WTC11 (cell line): Measurements from ENCODE around the gene SCML1. TPM values are rescaled to one million over a fixed set of nuclear protein-coding genes. Genes with fewer than 3 reads are reported as not detected.

Experiments
- ATAC-seq: fragments of 200-7000 bp; cut with Tn5 transposase; 2 replicates; pipeline ENCODE4 v1.10.0; 2021; ENCODE audit warnings: mild to moderate bottlenecking, moderate library complexity
- CTCF ChIA-PET: fragments of 300-600 bp; sonication (Branson Sonifier 250); formaldehyde crosslinking; loops from one replicate; lab custom pipeline; 2021; ENCODE audit warnings: antibody characterized with exemption; lab: Charles Lee
- POLR2A ChIA-PET: fragments of 350-600 bp; sonication (Branson Sonifier 250); formaldehyde crosslinking; loops from one replicate; lab custom pipeline; 2021; ENCODE audit warnings: antibody characterized with exemption; lab: Charles Lee
- DNase-seq: peaks from one replicate; pipeline ENCODE4 v3.0.0; 2021; ENCODE audit warnings: low spot score
- H3K27ac Mint-ChIP-seq: 2 replicates; pipeline ENCODE4 v1.8.0; 2021; ENCODE audit warnings: mixed read lengths
- H3K27me3 Mint-ChIP-seq: 2 replicates; pipeline ENCODE4 v1.8.0; 2021; ENCODE audit warnings: low read depth, mild to moderate bottlenecking, moderate library complexity, mixed read lengths
- H3K36me3 Mint-ChIP-seq: 2 replicates; pipeline ENCODE4 v1.8.0; 2021; ENCODE audit warnings: mixed read lengths
- H3K4me1 Mint-ChIP-seq: 2 replicates; pipeline ENCODE4 v1.8.0; 2022; ENCODE audit warnings: mixed read lengths
- H3K4me3 Mint-ChIP-seq: 2 replicates; pipeline ENCODE4 v1.8.0; 2021; ENCODE audit warnings: mild to moderate bottlenecking, moderate library complexity, mixed read lengths
- H3K9me3 Mint-ChIP-seq: 2 replicates; pipeline ENCODE4 v1.8.0; 2021; ENCODE audit warnings: mixed read lengths
- FOXP1 ChIP-seq: sonication (generic); formaldehyde crosslinking; IDR thresholded peaks from 2 replicates; pipeline ENCODE4 v1.8.0; 2022; ENCODE audit warnings: missing genetic modification reagents, mild to moderate bottlenecking, moderate library complexity, borderline replicate concordance
- GRHL2 ChIP-seq: fragments of 250-450 bp; sonication (Bioruptor Pico); IDR thresholded peaks from 2 replicates; pipeline ENCODE4 v1.8.0; 2022; ENCODE audit warnings: mild to moderate bottlenecking, moderate library complexity; ENCODE audit not compliant: insufficient replicate concordance, severe bottlenecking
- HMGA2 ChIP-seq: fragments of 250-450 bp; sonication (Bioruptor Pico); IDR thresholded peaks from 2 replicates; pipeline ENCODE4 v1.4.0; 2021; ENCODE audit warnings: mild to moderate bottlenecking, moderate library complexity
- RELA ChIP-seq: sonication (generic); formaldehyde crosslinking; IDR thresholded peaks from 2 replicates; pipeline ENCODE4 v1.8.1; 2022; ENCODE audit warnings: missing genetic modification reagents, mild to moderate bottlenecking, borderline replicate concordance
- SMAD4 ChIP-seq: sonication (generic); formaldehyde crosslinking; IDR thresholded peaks from 2 replicates; pipeline ENCODE4 v1.8.0; 2022; ENCODE audit warnings: mild to moderate bottlenecking, missing genetic modification reagents
- SOX15 ChIP-seq: fragments of 250-450 bp; sonication (Bioruptor Pico); IDR thresholded peaks from 2 replicates; pipeline ENCODE4 v1.9.0; 2021; ENCODE audit warnings: mild to moderate bottlenecking
- ZBTB21 ChIP-seq: sonication (generic); formaldehyde crosslinking; IDR thresholded peaks from 2 replicates; pipeline ENCODE4 v1.8.1; 2023; ENCODE audit warnings: mild to moderate bottlenecking, missing genetic modification reagents, borderline replicate concordance
- ZNF121 ChIP-seq: sonication (generic); formaldehyde crosslinking; IDR thresholded peaks from 2 replicates; pipeline ENCODE4 v1.8.0; 2023; ENCODE audit warnings: missing genetic modification reagents
- ZNF317 ChIP-seq: sonication (generic); formaldehyde crosslinking; IDR thresholded peaks from 2 replicates; pipeline ENCODE4 v1.8.1; 2023; ENCODE audit warnings: low read depth, mild to moderate bottlenecking, moderate library complexity, missing genetic modification reagents, borderline replicate concordance
- total RNA-seq: library from RNA; stranded (reverse); gene quantifications from 3 replicates; pipeline ENCODE4 v1.2.3, GENCODE V29; 2021
- TF ChIP-seq, protein P1 (sequence below): fragments of 200-600 bp; IDR thresholded peaks from 2 replicates; pipeline ENCODE4 v1.8.0; 2022; ENCODE audit warnings: antibody characterized with exemption
- TF ChIP-seq, protein P2 (sequence below): sonication (generic); formaldehyde crosslinking; IDR thresholded peaks from 2 replicates; pipeline ENCODE4 v1.8.1; 2023; ENCODE audit warnings: mild to moderate bottlenecking, moderate library complexity, missing genetic modification reagents
- TF ChIP-seq, protein P3 (sequence below): sonication (generic); formaldehyde crosslinking; IDR thresholded peaks from 2 replicates; pipeline ENCODE4 v1.8.1; 2023; ENCODE audit warnings: mild to moderate bottlenecking, missing genetic modification reagents, moderate library complexity
- TF ChIP-seq, protein P4 (sequence below): sonication (generic); formaldehyde crosslinking; IDR thresholded peaks from 2 replicates; pipeline ENCODE4 v1.8.1; 2023; ENCODE audit warnings: mild to moderate bottlenecking, missing genetic modification reagents, moderate library complexity
- TF ChIP-seq, protein P5 (sequence below): sonication (generic); formaldehyde crosslinking; IDR thresholded peaks from 2 replicates; pipeline ENCODE4 v1.8.0; 2023; ENCODE audit warnings: mild to moderate bottlenecking, missing genetic modification reagents
- TF ChIP-seq, protein P6 (sequence below): fragments of 250-450 bp; sonication (Bioruptor Pico); IDR thresholded peaks from 2 replicates; pipeline ENCODE4 v1.8.0; 2021; ENCODE audit warnings: mild to moderate bottlenecking
- TF ChIP-seq, protein P7 (sequence below): fragments of 250-450 bp; sonication (Bioruptor Pico); IDR thresholded peaks from 2 replicates; pipeline ENCODE4 v1.9.0; 2021; ENCODE audit warnings: moderate library complexity, mild to moderate bottlenecking, inconsistent platforms, borderline replicate concordance
- TF ChIP-seq, protein P8 (sequence below): fragments of 250-450 bp; sonication (Bioruptor Pico); IDR thresholded peaks from 2 replicates; pipeline ENCODE4 v2.1.2; 2022; ENCODE audit warnings: mild to moderate bottlenecking, moderate library complexity
- TF ChIP-seq, protein P9 (sequence below): sonication (generic); formaldehyde crosslinking; IDR thresholded peaks from 2 replicates; pipeline ENCODE4 v1.8.0; 2022; ENCODE audit warnings: missing genetic modification reagents

Gene SCML1
- total RNA-seq, 1 experiment from 2014 or later: 2.3 TPM

DNA sequence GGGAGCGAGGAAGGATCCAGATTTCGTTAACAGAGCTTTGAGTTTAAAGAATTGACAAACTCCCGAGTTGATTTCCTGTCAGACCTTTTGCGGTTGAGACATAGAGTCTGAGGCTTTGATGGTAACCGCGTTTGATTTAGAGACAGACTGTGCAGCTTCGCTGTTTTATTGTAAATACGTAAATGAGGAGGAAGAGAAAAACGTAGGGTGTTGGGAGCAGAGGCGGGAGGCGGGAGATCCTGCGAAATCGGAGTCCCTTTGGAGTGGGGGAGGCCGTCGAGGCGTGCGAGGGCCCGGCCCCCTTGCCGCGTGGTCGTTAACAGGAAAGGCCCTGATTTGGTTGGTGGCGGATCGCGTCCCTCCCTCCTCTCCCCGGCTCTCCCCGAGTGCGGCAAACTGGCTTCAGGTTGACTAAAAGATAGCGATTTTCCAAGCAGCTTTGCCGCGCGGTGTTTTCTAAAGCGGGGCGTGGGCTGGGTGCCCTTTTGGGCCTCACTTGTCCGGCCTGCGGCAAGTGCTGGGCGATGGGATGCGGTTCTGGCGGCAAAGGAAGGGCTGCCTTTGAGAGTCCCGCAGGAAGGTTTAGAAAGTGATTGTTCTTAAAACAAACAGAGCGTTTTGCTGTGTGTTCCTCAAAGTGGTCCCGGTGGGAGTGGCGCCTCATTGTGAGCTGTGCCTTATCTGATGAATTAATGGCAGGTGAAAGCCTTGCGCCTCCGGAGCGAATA lies 857 bp downstream of the SCML1 start (continued):
- TF ChIP-seq, protein P1, sequence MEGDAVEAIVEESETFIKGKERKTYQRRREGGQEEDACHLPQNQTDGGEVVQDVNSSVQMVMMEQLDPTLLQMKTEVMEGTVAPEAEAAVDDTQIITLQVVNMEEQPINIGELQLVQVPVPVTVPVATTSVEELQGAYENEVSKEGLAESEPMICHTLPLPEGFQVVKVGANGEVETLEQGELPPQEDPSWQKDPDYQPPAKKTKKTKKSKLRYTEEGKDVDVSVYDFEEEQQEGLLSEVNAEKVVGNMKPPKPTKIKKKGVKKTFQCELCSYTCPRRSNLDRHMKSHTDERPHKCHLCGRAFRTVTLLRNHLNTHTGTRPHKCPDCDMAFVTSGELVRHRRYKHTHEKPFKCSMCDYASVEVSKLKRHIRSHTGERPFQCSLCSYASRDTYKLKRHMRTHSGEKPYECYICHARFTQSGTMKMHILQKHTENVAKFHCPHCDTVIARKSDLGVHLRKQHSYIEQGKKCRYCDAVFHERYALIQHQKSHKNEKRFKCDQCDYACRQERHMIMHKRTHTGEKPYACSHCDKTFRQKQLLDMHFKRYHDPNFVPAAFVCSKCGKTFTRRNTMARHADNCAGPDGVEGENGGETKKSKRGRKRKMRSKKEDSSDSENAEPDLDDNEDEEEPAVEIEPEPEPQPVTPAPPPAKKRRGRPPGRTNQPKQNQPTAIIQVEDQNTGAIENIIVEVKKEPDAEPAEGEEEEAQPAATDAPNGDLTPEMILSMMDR: no peak
- TF ChIP-seq, protein P2, sequence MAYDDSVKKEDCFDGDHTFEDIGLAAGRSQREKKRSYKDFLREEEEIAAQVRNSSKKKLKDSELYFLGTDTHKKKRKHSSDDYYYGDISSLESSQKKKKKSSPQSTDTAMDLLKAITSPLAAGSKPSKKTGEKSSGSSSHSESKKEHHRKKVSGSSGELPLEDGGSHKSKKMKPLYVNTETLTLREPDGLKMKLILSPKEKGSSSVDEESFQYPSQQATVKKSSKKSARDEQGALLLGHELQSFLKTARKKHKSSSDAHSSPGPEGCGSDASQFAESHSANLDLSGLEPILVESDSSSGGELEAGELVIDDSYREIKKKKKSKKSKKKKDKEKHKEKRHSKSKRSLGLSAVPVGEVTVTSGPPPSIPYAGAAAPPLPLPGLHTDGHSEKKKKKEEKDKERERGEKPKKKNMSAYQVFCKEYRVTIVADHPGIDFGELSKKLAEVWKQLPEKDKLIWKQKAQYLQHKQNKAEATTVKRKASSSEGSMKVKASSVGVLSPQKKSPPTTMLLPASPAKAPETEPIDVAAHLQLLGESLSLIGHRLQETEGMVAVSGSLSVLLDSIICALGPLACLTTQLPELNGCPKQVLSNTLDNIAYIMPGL (CRISPR knock-in tag): no peak
- no peak for TF ChIP-seq ZNF317 (CRISPR knock-in tag)

DNA sequence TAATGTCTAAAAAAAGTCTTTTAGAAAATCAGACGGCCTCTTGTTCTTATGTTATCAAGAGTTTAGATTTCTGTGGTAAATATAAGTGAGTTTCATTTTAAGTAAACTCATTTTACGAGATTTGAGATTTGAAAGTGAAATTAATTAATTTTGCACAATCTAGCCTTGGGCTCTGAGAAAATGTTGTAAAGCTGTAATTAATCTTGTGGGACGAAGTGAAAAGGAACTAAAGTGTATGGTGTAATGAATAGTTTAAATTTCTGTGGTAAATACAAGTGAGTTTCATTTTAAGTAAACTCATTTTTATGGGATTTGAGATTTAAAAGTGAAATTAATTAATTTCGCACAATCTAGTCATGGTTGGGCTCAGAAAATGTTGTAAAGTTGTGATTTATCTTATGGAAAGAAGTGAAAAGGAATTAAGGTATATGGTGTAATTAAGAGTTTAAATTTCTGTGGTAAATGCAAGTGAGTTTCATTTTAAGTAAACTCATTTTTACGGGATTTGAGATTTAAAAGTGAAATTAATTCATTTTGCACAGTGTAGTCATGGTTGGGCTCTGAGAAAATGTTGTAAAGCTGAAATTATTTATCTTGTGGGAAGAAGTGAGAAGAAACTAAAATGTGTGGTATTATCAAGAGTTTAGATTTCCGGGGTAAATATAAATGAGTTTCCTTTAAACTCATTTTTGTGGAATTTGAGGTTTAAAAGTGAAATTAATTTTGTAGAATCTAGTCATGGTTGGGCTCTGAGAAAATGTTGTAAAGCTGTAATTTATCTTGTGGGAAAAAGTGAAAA lies 1.6 kb downstream of the SCML1 start:
- no peak for DNase-seq
- Mint-ChIP-seq H3K4me1 (peaks cover 14% of the 10 kb centered on the region), H3K4me3 (peak overlapping the region; percentile 75), H3K27ac (no peak overlapping the region), H3K36me3 (no peaks in the 10 kb centered on the region), H3K27me3 (peaks cover 33% of the 10 kb centered on the region), H3K9me3 (no peaks in the 10 kb centered on the region)
- no peak for ATAC-seq
- CTCF ChIA-PET: no interaction called here
- POLR2A ChIA-PET: no interaction called here
- TF ChIP-seq SOX15 (CRISPR knock-in tag) (no peak), ZNF121 (CRISPR knock-in tag) (no peak), GRHL2 (no peak), ZBTB21 (CRISPR knock-in tag) (no peak), SMAD4 (no peak), RELA (CRISPR knock-in tag) (no peak), FOXP1 (CRISPR knock-in tag) (no peak), HMGA2 (CRISPR knock-in tag) (no peak)
- TF ChIP-seq, protein P3, sequence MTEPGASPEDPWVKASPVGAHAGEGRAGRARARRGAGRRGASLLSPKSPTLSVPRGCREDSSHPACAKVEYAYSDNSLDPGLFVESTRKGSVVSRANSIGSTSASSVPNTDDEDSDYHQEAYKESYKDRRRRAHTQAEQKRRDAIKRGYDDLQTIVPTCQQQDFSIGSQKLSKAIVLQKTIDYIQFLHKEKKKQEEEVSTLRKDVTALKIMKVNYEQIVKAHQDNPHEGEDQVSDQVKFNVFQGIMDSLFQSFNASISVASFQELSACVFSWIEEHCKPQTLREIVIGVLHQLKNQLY: no peak
- TF ChIP-seq, protein P4, sequence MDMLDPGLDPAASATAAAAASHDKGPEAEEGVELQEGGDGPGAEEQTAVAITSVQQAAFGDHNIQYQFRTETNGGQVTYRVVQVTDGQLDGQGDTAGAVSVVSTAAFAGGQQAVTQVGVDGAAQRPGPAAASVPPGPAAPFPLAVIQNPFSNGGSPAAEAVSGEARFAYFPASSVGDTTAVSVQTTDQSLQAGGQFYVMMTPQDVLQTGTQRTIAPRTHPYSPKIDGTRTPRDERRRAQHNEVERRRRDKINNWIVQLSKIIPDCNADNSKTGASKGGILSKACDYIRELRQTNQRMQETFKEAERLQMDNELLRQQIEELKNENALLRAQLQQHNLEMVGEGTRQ (CRISPR knock-in tag): no peak
- TF ChIP-seq, protein P5, sequence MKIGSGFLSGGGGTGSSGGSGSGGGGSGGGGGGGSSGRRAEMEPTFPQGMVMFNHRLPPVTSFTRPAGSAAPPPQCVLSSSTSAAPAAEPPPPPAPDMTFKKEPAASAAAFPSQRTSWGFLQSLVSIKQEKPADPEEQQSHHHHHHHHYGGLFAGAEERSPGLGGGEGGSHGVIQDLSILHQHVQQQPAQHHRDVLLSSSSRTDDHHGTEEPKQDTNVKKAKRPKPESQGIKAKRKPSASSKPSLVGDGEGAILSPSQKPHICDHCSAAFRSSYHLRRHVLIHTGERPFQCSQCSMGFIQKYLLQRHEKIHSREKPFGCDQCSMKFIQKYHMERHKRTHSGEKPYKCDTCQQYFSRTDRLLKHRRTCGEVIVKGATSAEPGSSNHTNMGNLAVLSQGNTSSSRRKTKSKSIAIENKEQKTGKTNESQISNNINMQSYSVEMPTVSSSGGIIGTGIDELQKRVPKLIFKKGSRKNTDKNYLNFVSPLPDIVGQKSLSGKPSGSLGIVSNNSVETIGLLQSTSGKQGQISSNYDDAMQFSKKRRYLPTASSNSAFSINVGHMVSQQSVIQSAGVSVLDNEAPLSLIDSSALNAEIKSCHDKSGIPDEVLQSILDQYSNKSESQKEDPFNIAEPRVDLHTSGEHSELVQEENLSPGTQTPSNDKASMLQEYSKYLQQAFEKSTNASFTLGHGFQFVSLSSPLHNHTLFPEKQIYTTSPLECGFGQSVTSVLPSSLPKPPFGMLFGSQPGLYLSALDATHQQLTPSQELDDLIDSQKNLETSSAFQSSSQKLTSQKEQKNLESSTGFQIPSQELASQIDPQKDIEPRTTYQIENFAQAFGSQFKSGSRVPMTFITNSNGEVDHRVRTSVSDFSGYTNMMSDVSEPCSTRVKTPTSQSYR: no peak
- TF ChIP-seq, protein P6, sequence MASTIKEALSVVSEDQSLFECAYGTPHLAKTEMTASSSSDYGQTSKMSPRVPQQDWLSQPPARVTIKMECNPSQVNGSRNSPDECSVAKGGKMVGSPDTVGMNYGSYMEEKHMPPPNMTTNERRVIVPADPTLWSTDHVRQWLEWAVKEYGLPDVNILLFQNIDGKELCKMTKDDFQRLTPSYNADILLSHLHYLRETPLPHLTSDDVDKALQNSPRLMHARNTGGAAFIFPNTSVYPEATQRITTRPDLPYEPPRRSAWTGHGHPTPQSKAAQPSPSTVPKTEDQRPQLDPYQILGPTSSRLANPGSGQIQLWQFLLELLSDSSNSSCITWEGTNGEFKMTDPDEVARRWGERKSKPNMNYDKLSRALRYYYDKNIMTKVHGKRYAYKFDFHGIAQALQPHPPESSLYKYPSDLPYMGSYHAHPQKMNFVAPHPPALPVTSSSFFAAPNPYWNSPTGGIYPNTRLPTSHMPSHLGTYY: no peak
- TF ChIP-seq, protein P7, sequence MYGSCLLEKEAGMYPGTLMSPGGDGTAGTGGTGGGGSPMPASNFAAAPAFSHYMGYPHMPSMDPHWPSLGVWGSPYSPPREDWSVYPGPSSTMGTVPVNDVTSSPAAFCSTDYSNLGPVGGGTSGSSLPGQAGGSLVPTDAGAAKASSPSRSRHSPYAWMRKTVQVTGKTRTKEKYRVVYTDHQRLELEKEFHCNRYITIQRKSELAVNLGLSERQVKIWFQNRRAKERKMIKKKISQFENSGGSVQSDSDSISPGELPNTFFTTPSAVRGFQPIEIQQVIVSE (CRISPR knock-in tag): no peak
- TF ChIP-seq, protein P8, sequence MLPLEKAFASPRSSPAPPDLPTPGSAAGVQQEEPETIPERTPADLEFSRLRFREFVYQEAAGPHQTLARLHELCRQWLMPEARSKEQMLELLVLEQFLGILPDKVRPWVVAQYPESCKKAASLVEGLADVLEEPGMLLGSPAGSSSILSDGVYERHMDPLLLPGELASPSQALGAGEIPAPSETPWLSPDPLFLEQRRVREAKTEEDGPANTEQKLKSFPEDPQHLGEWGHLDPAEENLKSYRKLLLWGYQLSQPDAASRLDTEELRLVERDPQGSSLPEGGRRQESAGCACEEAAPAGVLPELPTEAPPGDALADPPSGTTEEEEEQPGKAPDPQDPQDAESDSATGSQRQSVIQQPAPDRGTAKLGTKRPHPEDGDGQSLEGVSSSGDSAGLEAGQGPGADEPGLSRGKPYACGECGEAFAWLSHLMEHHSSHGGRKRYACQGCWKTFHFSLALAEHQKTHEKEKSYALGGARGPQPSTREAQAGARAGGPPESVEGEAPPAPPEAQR (CRISPR knock-in tag): no peak
- TF ChIP-seq, protein P9, sequence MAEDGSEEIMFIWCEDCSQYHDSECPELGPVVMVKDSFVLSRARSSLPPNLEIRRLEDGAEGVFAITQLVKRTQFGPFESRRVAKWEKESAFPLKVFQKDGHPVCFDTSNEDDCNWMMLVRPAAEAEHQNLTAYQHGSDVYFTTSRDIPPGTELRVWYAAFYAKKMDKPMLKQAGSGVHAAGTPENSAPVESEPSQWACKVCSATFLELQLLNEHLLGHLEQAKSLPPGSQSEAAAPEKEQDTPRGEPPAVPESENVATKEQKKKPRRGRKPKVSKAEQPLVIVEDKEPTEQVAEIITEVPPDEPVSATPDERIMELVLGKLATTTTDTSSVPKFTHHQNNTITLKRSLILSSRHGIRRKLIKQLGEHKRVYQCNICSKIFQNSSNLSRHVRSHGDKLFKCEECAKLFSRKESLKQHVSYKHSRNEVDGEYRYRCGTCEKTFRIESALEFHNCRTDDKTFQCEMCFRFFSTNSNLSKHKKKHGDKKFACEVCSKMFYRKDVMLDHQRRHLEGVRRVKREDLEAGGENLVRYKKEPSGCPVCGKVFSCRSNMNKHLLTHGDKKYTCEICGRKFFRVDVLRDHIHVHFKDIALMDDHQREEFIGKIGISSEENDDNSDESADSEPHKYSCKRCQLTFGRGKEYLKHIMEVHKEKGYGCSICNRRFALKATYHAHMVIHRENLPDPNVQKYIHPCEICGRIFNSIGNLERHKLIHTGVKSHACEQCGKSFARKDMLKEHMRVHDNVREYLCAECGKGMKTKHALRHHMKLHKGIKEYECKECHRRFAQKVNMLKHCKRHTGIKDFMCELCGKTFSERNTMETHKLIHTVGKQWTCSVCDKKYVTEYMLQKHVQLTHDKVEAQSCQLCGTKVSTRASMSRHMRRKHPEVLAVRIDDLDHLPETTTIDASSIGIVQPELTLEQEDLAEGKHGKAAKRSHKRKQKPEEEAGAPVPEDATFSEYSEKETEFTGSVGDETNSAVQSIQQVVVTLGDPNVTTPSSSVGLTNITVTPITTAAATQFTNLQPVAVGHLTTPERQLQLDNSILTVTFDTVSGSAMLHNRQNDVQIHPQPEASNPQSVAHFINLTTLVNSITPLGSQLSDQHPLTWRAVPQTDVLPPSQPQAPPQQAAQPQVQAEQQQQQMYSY: no peak
